Measurements from ENCODE around the gene NUDC. TPM values are rescaled to one million over a fixed set of nuclear protein-coding genes. Genes with fewer than 3 reads are reported as not detected.

Gene NUDC
- total RNA-seq, 4 donors from 2014 or later = 34.1 to 65.2 (median 46.5) TPM

DNA sequence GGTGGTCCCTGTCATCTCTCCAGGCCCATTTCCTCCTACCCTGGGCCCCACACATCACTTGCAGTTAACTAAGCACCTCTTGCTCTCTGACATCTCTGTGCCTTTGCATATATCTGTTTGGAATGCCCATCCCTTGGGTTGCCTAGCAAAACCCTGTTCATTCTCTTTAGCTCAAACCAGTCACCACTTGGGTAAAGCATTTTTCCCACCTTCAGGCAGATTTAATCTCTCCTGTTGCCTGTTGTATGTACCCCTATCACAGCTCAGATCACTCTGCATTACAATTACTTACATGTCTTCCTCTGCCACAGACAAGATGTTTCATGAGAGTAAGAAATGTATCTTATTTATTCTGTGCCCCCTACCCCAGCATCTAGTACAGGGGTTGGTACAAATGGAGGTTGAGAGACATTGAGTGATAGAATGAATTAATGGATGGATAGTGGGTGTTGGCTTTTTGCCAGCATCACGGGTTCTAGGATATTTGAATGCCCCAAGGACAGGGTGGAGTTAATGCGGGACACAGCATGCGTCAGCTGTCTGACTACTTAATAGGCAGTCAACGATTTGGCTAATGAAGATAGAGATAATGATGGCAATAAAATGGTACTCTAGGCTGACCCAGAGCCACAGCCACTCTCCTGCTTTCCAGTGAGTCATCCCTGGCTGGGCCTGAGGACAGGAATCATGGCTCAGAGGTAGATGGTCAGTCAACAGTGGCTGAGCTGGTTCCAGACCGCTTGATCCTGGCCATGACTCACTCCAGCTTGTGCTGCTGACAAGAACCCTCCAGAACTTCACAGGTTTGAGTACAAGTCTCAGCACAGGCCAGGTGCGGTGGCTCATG lies 14.2 kb upstream of the NUDC start:
- H3K36me3 ChIP-seq = no peaks in the 10 kb centered on the region
- no peak overlapping the region for H3K27ac ChIP-seq
- no peaks in the 10 kb centered on the region for H3K27me3 ChIP-seq
- DNase-seq (ENCODE audit: low spot score in 2 of 2) = no peak
- H3K9me3 ChIP-seq = no peaks in the 10 kb centered on the region
- H3K4me1 ChIP-seq = no peaks in the 10 kb centered on the region
- no peak for TF ChIP-seq EP300 (IDR thresholded peaks at IDR 0.05)
- no peak for TF ChIP-seq POLR2AphosphoS5 (IDR thresholded peaks at IDR 0.05)
- TF ChIP-seq CTCF (IDR thresholded peaks at IDR 0.05) = no peak
- TF ChIP-seq POLR2A (IDR thresholded peaks at IDR 0.05) = no peak
- H3K4me3 ChIP-seq = no peak overlapping the region
- 23% methylated on average over 5 of the region's 6 CpGs for WGBS

DNA sequence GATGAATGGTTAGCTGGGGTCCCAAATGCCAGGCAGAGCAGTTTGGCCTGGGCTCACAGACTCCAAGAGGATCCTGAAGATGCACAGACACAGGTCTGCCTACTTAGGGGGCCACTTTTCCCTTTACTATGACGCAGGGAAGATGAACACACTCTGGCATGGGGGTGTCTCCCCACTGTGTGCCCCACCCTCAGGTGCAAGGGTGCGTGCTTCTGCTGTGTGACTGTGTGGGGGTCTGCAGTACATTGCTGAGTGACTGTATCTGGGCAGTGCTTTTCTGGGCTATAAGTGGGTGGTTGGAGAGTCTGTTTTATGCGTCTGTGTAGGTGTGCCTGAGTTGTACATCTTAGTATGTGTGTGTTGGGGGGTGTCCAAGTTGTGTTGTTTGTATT lies 11.6 kb upstream of the NUDC start:
- DNase-seq (ENCODE audit: low spot score in 2 of 2) = no peak
- no peaks in the 10 kb centered on the region for H3K36me3 ChIP-seq
- H3K27me3 ChIP-seq = no peaks in the 10 kb centered on the region
- H3K27ac ChIP-seq = no peak overlapping the region
- H3K4me3 ChIP-seq = no peak overlapping the region
- H3K4me1 ChIP-seq = no peaks in the 10 kb centered on the region
- WGBS = 89% methylated on average over 3 of the region's 3 CpGs
- TF ChIP-seq POLR2A (IDR thresholded peaks at IDR 0.05) (no peak), POLR2AphosphoS5 (IDR thresholded peaks at IDR 0.05) (no peak), CTCF (IDR thresholded peaks at IDR 0.05) (no peak), EP300 (IDR thresholded peaks at IDR 0.05) (no peak)
- no peaks in the 10 kb centered on the region for H3K9me3 ChIP-seq

GRCh38 chr1:26910343-26911160 lies 11.0 kb upstream of the NUDC start:
- no peak overlapping the region for H3K4me3 ChIP-seq
- WGBS = 84% methylated on average over 4 of the region's 4 CpGs
- H3K27me3 ChIP-seq = no peaks in the 10 kb centered on the region
- H3K27ac ChIP-seq = no peak overlapping the region
- no peak for DNase-seq (ENCODE audit: low spot score in 2 of 2)
- H3K36me3 ChIP-seq = no peaks in the 10 kb centered on the region
- H3K4me1 ChIP-seq = no peaks in the 10 kb centered on the region
- TF ChIP-seq EP300 (IDR thresholded peaks at IDR 0.05) (no peak), POLR2A (IDR thresholded peaks at IDR 0.05) (no peak), POLR2AphosphoS5 (IDR thresholded peaks at IDR 0.05) (no peak), CTCF (IDR thresholded peaks at IDR 0.05) (no peak)
- no peaks in the 10 kb centered on the region for H3K9me3 ChIP-seq

GRCh38 chr1:26911399-26912146 lies 10.0 kb upstream of the NUDC start:
- Histone ChIP-seq H3K27ac (no peak overlapping the region), H3K27me3 (no peaks in the 10 kb centered on the region), H3K4me3 (no peak overlapping the region), H3K36me3 (no peaks in the 10 kb centered on the region), H3K9me3 (no peaks in the 10 kb centered on the region), H3K4me1 (no peaks in the 10 kb centered on the region)
- TF ChIP-seq POLR2AphosphoS5 (IDR thresholded peaks at IDR 0.05) (no peak), CTCF (IDR thresholded peaks at IDR 0.05) (no peak)
- WGBS = 94% methylated on average over 8 of the region's 8 CpGs
- no peak for DNase-seq (ENCODE audit: low spot score in 2 of 2)

- WGBS = 74% methylated on average over 2 of the region's 2 CpGs
- H3K27me3 ChIP-seq = no peaks in the 10 kb centered on the region
- no peak overlapping the region for H3K4me3 ChIP-seq
- H3K36me3 ChIP-seq = no peaks in the 10 kb centered on the region
- DNase-seq (ENCODE audit: low spot score in 2 of 2) = no peak
- no peaks in the 10 kb centered on the region for H3K9me3 ChIP-seq
- H3K4me1 ChIP-seq = no peaks in the 10 kb centered on the region
- H3K27ac ChIP-seq = no peak overlapping the region
- TF ChIP-seq EP300 (IDR thresholded peaks at IDR 0.05) (no peak), CTCF (IDR thresholded peaks at IDR 0.05) (no peak), POLR2AphosphoS5 (IDR thresholded peaks at IDR 0.05) (no peak), POLR2A (IDR thresholded peaks at IDR 0.05) (no peak)
These were observed 9.4 kb upstream of the NUDC start for GRCh38 chr1:26912147-26912490.

All from suprapubic skin (tissue), 4 donors.